HCT116 (cell line): Measurements from ENCODE around the gene FGGY.

Source experiments
- ATF3 ChIP-seq: IDR thresholded peaks from 2 replicates; pipeline ENCODE4 v1.6.1; 2012
- CBX3 ChIP-seq: IDR thresholded peaks from 2 replicates; pipeline ENCODE4 v1.6.1; 2012; ENCODE audit warnings: low read depth
- CTCF ChIP-seq, 3 experiments: fragments of 200-600 bp in 1 of 3; sonication (generic) in 1 of 3; IDR thresholded peaks in 2 of 3; conservative IDR thresholded peaks in 1 of 3; 2 replicates each; pipeline ENCODE4 v1.5.1; 2012 to 2017; ENCODE audit warnings: low read depth in 2 of 3, low read length in 2 of 3, antibody characterized with exemption in 1 of 3, borderline replicate concordance in 1 of 3, control low read depth in 1 of 3, mild to moderate bottlenecking in 1 of 3, mixed read lengths in 1 of 3, mixed run types in 1 of 3, moderate library complexity in 1 of 3; ENCODE audit not compliant: insufficient read depth in 1 of 3
- EGR1 ChIP-seq: IDR thresholded peaks from 2 replicates; pipeline ENCODE4 v1.6.1; 2012; ENCODE audit warnings: low read depth
- ELF1 ChIP-seq: IDR thresholded peaks from 2 replicates; pipeline ENCODE4 v1.6.1; 2012; ENCODE audit warnings: low read depth, borderline replicate concordance
- EZH2 ChIP-seq: fragments of 200-600 bp; sonication (generic); IDR thresholded peaks from 2 replicates; pipeline ENCODE4 v1.6.1; 2017; ENCODE audit warnings: antibody characterized with exemption, mixed run types
- EZH2phosphoT487 ChIP-seq: fragments of 200-600 bp; IDR thresholded peaks from 2 replicates; pipeline ENCODE4 v1.6.1; 2018; ENCODE audit warnings: antibody characterized with exemption, borderline replicate concordance
- MAX ChIP-seq: IDR thresholded peaks from 2 replicates; pipeline ENCODE4 v1.6.1; 2012
- POLR2A ChIP-seq: IDR thresholded peaks from 2 replicates; pipeline ENCODE4 v1.7.0; 2011; ENCODE audit warnings: borderline replicate concordance; ENCODE audit not compliant: insufficient read depth, insufficient read length; ENCODE audit errors: extremely low read depth
- POLR2AphosphoS5 ChIP-seq: IDR thresholded peaks from 2 replicates; pipeline ENCODE4 v1.6.1; 2011; ENCODE audit warnings: mild to moderate bottlenecking, low read depth, low read length, moderate library complexity
- REST ChIP-seq: IDR thresholded peaks from 2 replicates; pipeline ENCODE4 v1.6.1; 2012; ENCODE audit warnings: low read depth
- SP1 ChIP-seq: IDR thresholded peaks from 2 replicates; pipeline ENCODE4 v1.6.1; 2012; ENCODE audit warnings: low read depth
- ZNF274 ChIP-seq: fragments of 200-500 bp; sonication (Bioruptor generic); IDR thresholded peaks from 2 replicates; pipeline ENCODE4 v1.6.1; 2014; ENCODE audit warnings: mild to moderate bottlenecking, low read depth, low read length, inconsistent platforms

GRCh38 chr1:59477867-59478266 is 181.0 kb downstream of the FGGY start:
- TF ChIP-seq CTCF (IDR thresholded peaks at IDR 0.05 in 2 of 3, conservative IDR thresholded peaks at IDR 0.05 in 1 of 3; ENCODE audit: borderline replicate concordance in 1 of 3, insufficient read depth in 1 of 3, low read depth in 2 of 3, low read length in 2 of 3) (no peak), ATF3 (no peak), POLR2A (no peak), REST (no peak), SP1 (no peak), EGR1 (no peak), ZNF274 (no peak), EZH2 (no peak), CBX3 (no peak), EZH2phosphoT487 (no peak), MAX (no peak), POLR2AphosphoS5 (no peak), ELF1 (no peak)
